Activated T-cell treated with anti-CD3 and anti-CD28 coated beads, Interleukin-2, amount 50 U/mL, for 4 hours (primary cell): ENCODE data around the gene GAL. TPM values are rescaled to one million over a fixed set of nuclear protein-coding genes. Genes with fewer than 3 reads are reported as not detected.

Experiments
- ATAC-seq, 2 donors: fragments of 200-7000 bp; cut with Tn5 transposase; one replicate each; pipeline ENCODE4 v1.10.0; 2021
- DNase-seq: peaks from one replicate; pipeline ENCODE4 v3.0.0-alpha.2; 2020
- H3K27me3 Mint-ChIP-seq: one replicate; pipeline ENCODE4 v1.8.0; 2021; ENCODE audit warnings: low read depth, mixed read lengths
- H3K36me3 Mint-ChIP-seq: one replicate; pipeline ENCODE4 v1.8.0; 2022; ENCODE audit warnings: mixed read lengths; ENCODE audit not compliant: insufficient read depth
- H3K4me1 Mint-ChIP-seq: one replicate; pipeline ENCODE4 v1.8.0; 2021; ENCODE audit warnings: low read depth, mixed read lengths
- H3K4me3 Mint-ChIP-seq: one replicate; pipeline ENCODE4 v1.8.0; 2021; ENCODE audit warnings: mild to moderate bottlenecking, moderate library complexity, mixed read lengths
- H3K9me3 Mint-ChIP-seq: one replicate; pipeline ENCODE4 v1.8.0; 2021; ENCODE audit warnings: mixed read lengths
- total RNA-seq, 3 donors: library from RNA; stranded (reverse); gene quantifications; one replicate each; pipeline ENCODE4 v1.2.1, GENCODE V29; 2021

GAL gene
- total RNA-seq, 3 donors from 2014 or later = 2.7 to 5.5 (median 3.6) TPM

GRCh38 chr11:68683121-68683520, 1.2 kb upstream of the GAL start:
- H3K4me3 Mint-ChIP-seq = no peak overlapping the region

GRCh38 chr11:68683536-68684384, 584 bp upstream of the GAL start:
- H3K4me1 Mint-ChIP-seq = peaks cover 3% of the 10 kb centered on the region
- ATAC-seq = no peak
- H3K36me3 Mint-ChIP-seq = no peaks in the 10 kb centered on the region
- no peaks in the 10 kb centered on the region for H3K9me3 Mint-ChIP-seq
- no peak overlapping the region for H3K4me3 Mint-ChIP-seq
- DNase-seq = no peak
- H3K27me3 Mint-ChIP-seq = peaks cover 49% of the 10 kb centered on the region

More at GRCh38 chr11:68683121-68683520, 1.2 kb upstream of the GAL start:
- peaks cover 3% of the 10 kb centered on the region for H3K4me1 Mint-ChIP-seq
- no peak for ATAC-seq
- DNase-seq = no peak
- H3K9me3 Mint-ChIP-seq = no peaks in the 10 kb centered on the region
- H3K36me3 Mint-ChIP-seq = no peaks in the 10 kb centered on the region
- H3K27me3 Mint-ChIP-seq = peaks cover 49% of the 10 kb centered on the region

- no peaks in the 10 kb centered on the region for H3K9me3 Mint-ChIP-seq
- H3K27me3 Mint-ChIP-seq = peaks cover 45% of the 10 kb centered on the region
- H3K36me3 Mint-ChIP-seq = no peaks in the 10 kb centered on the region
- H3K4me1 Mint-ChIP-seq = peaks cover 16% of the 10 kb centered on the region
- ATAC-seq (no peak), DNase-seq (no peak)
- H3K4me3 Mint-ChIP-seq = peak overlapping the region; percentile 4
These were observed 1.5 kb downstream of the GAL start for GRCh38 chr11:68685656-68686380.

- no peaks in the 10 kb centered on the region for H3K9me3 Mint-ChIP-seq
- H3K27me3 Mint-ChIP-seq = peaks cover 47% of the 10 kb centered on the region
- no peak overlapping the region for H3K4me3 Mint-ChIP-seq
- DNase-seq (no peak), ATAC-seq (no peak)
- no peaks in the 10 kb centered on the region for H3K36me3 Mint-ChIP-seq
- H3K4me1 Mint-ChIP-seq = peaks cover 23% of the 10 kb centered on the region
These were observed 2.1 kb downstream of the GAL start for GRCh38 chr11:68686486-68686885.

GRCh38 chr11:68687311-68687710, 3.0 kb downstream of the GAL start:
- Mint-ChIP-seq H3K36me3 (no peaks in the 10 kb centered on the region), H3K9me3 (no peaks in the 10 kb centered on the region), H3K4me1 (peaks cover 24% of the 10 kb centered on the region), H3K27me3 (peaks cover 43% of the 10 kb centered on the region), H3K4me3 (no peak overlapping the region)
- ATAC-seq = no peak
- DNase-seq = no peak

GRCh38 chr11:68687986-68688385, 3.6 kb downstream of the GAL start:
- Mint-ChIP-seq H3K36me3 (no peaks in the 10 kb centered on the region), H3K27me3 (peaks cover 36% of the 10 kb centered on the region)
- no peak for ATAC-seq

GRCh38 chr11:68688881-68689280, 4.5 kb downstream of the GAL start:
- Mint-ChIP-seq H3K9me3 (no peaks in the 10 kb centered on the region), H3K27me3 (peaks cover 29% of the 10 kb centered on the region), H3K36me3 (no peaks in the 10 kb centered on the region), H3K4me3 (no peak overlapping the region), H3K4me1 (peaks cover 20% of the 10 kb centered on the region)
- DNase-seq (no peak), ATAC-seq (no peak)

More at GRCh38 chr11:68687986-68688385, 3.6 kb downstream of the GAL start:
- Mint-ChIP-seq H3K4me3 (no peak overlapping the region), H3K4me1 (peaks cover 21% of the 10 kb centered on the region), H3K9me3 (no peaks in the 10 kb centered on the region)
- no peak for DNase-seq

- DNase-seq (no peak), ATAC-seq (no peak)
- no peaks in the 10 kb centered on the region for H3K9me3 Mint-ChIP-seq
- H3K36me3 Mint-ChIP-seq = no peaks in the 10 kb centered on the region
- peaks cover 20% of the 10 kb centered on the region for H3K4me1 Mint-ChIP-seq
- H3K27me3 Mint-ChIP-seq = peaks cover 27% of the 10 kb centered on the region
- H3K4me3 Mint-ChIP-seq = no peak overlapping the region
These were observed 5.6 kb downstream of the GAL start for GRCh38 chr11:68689737-68690625.

- Mint-ChIP-seq H3K4me1 (peaks cover 20% of the 10 kb centered on the region), H3K4me3 (peak overlapping the region; percentile 22), H3K9me3 (no peaks in the 10 kb centered on the region), H3K36me3 (no peaks in the 10 kb centered on the region), H3K27me3 (peaks cover 19% of the 10 kb centered on the region)
- ATAC-seq (peak; percentile 63 to 67), DNase-seq (no peak)
These were observed 6.5 kb downstream of the GAL start for GRCh38 chr11:68690671-68691401.

GRCh38 chr11:68691402-68691784, 7.0 kb downstream of the GAL start:
- Mint-ChIP-seq H3K9me3 (peaks cover 4% of the 10 kb centered on the region), H3K4me3 (no peak overlapping the region), H3K27me3 (peaks cover 17% of the 10 kb centered on the region), H3K36me3 (no peaks in the 10 kb centered on the region), H3K4me1 (peaks cover 20% of the 10 kb centered on the region)
- ATAC-seq = no peak
- DNase-seq = no peak

- ATAC-seq = no peak
- peaks cover 20% of the 10 kb centered on the region for H3K4me1 Mint-ChIP-seq
- no peaks in the 10 kb centered on the region for H3K36me3 Mint-ChIP-seq
- H3K4me3 Mint-ChIP-seq = no peak overlapping the region
- DNase-seq = no peak
- H3K9me3 Mint-ChIP-seq = peaks cover 7% of the 10 kb centered on the region
- H3K27me3 Mint-ChIP-seq = peaks cover 14% of the 10 kb centered on the region
These were observed 7.8 kb downstream of the GAL start for GRCh38 chr11:68692115-68692514.

- ATAC-seq (no peak), DNase-seq (no peak)
- Mint-ChIP-seq H3K27me3 (peaks cover 12% of the 10 kb centered on the region), H3K4me1 (peaks cover 20% of the 10 kb centered on the region), H3K4me3 (no peak overlapping the region), H3K36me3 (no peaks in the 10 kb centered on the region), H3K9me3 (peaks cover 11% of the 10 kb centered on the region)
These were observed 8.6 kb downstream of the GAL start for GRCh38 chr11:68692871-68693483.

GRCh38 chr11:68693484-68693882, 9.1 kb downstream of the GAL start:
- peaks cover 11% of the 10 kb centered on the region for H3K9me3 Mint-ChIP-seq
- H3K36me3 Mint-ChIP-seq = no peaks in the 10 kb centered on the region
- H3K4me1 Mint-ChIP-seq = peaks cover 20% of the 10 kb centered on the region

More at GRCh38 chr11:68693484-68693882, 9.1 kb downstream of the GAL start:
- Mint-ChIP-seq H3K4me3 (no peak overlapping the region), H3K27me3 (peaks cover 12% of the 10 kb centered on the region)
- no peak for DNase-seq
- ATAC-seq = no peak
